T-helper 1 cell treated with Interleukin-12 subunit alpha and Interleukin-12 subunit beta and Interleukin-4 antibody, amounts not matched to agents 30 μg/mL and 1 μg/mL, for 36 hours (primary cell): ENCODE data around the gene GPR17.

Source experiments
- H3K27ac Mint-ChIP-seq: one replicate; pipeline ENCODE4 v1.8.0; 2021; ENCODE audit warnings: mild to moderate bottlenecking, mixed read lengths
- H3K27me3 Mint-ChIP-seq: one replicate; pipeline ENCODE4 v1.8.0; 2021; ENCODE audit warnings: low read depth, mixed read lengths
- H3K36me3 Mint-ChIP-seq: one replicate; pipeline ENCODE4 v1.8.0; 2021; ENCODE audit warnings: low read depth, mixed read lengths
- H3K4me1 Mint-ChIP-seq: one replicate; pipeline ENCODE4 v1.8.0; 2021; ENCODE audit warnings: low read depth, mixed read lengths
- H3K4me3 Mint-ChIP-seq: one replicate; pipeline ENCODE4 v1.8.0; 2021; ENCODE audit warnings: mild to moderate bottlenecking, moderate library complexity, mixed read lengths
- H3K9me3 Mint-ChIP-seq: one replicate; pipeline ENCODE4 v1.8.0; 2021; ENCODE audit warnings: mixed read lengths

The GPR17 gene

DNA sequence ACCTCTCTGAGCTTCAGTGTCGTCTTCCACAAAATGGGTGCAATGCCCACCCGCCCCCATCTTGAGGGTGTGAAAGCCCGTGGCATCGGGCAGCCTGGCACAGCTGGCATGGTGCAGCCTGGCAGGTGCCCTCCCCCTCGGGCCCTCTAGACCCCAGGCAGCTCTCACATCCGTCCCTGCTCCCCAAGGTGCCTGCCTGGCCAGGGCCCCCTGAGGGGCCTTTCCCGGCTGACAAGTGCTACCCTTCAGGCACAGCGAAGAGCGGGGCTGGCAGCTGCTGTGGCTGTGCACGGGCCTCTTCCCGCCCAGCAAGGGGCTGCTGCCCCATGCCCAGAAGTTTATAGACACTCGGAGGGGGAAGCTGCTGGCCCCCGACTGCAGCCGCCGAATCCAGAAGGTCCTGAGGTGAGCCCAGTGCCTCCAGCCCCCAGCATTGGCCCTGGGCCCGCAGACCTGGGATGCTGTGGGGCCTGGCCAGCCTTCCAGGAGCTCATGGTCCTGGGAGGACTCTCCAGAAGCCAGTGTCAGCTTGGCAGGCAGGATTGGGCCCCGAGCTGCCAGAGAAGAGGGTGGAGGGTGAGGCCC lies 13.9 kb upstream of the GPR17 start:
- Mint-ChIP-seq H3K27ac (no peak overlapping the region), H3K27me3 (no peaks in the 10 kb centered on the region), H3K9me3 (no peaks in the 10 kb centered on the region), H3K4me1 (peaks cover 3% of the 10 kb centered on the region), H3K4me3 (no peak overlapping the region), H3K36me3 (no peaks in the 10 kb centered on the region)

DNA sequence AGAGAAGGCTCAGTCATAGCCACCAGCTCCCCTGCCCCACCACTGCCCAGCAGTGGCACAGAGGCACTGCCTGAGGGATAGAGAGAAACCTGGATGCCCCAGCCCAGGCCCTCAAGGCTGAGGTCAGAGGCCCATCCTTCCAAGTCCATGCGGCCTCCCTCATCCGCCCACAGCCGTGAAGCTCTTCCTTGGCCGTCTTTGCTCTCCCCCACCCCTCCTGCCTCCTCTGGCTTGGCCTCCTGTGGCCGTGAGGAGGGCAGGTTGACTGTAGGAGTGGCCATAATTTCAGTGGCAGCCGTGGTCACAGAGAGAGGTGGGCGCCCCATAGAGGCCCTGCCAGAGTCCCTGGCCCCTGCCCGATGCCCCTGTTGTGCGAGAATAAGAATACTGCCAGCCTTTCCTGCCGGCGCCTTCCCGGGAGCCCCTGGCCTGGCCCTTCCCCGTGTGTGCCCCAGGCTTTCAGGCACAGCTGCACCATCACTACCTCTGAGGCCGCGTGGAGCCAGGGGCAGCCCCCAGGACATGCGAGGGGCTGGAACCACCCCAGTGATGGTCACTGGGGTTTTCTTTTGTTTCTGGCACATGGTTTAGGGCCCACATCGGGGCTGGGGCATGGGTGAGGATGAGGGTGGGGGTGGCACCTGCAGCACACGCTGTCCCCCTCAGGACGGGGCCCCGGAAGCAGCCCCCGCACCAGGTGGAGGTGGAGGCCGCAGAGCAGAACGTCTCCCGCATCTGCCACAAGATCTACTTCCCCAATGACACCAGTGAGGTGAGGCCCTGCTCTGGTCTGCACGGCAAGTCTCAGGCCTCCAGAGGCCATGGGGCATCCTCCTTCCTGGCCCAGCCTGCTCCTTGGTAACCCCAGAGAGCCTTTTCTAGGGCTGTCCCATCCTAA lies 13.1 kb upstream of the GPR17 start:
- no peak overlapping the region for H3K4me3 Mint-ChIP-seq
- H3K36me3 Mint-ChIP-seq = no peaks in the 10 kb centered on the region
- H3K27ac Mint-ChIP-seq = no peak overlapping the region

DNA sequence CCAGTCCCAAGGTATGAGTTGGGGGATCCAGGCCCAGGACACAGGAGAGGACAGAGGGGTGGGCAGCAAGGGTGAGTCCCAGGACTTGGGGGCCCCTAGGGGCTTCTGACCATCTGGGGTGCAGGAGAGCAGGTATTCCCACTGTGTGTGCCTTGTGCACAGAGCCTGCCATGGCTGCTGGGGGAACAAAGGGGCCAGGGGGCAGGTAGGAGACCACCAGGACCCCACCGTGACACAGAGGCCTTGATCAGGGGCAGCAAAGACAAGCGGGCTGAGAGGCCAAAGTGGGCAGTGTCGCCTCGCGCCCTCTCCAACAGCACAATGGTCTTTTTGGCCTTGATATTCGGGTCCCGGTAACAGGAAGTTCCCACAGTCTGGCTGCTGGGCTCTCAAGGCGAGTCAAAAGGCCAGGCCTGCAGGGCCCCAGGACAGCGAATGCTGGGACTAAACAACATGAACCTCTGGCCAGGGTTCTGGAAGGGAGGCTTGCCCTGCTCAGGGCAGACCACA lies 12.3 kb upstream of the GPR17 start:
- Mint-ChIP-seq H3K4me3 (no peak overlapping the region), H3K4me1 (peaks cover 10% of the 10 kb centered on the region), H3K36me3 (no peaks in the 10 kb centered on the region), H3K9me3 (no peaks in the 10 kb centered on the region), H3K27ac (no peak overlapping the region), H3K27me3 (no peaks in the 10 kb centered on the region)

More for the DNA sequence above, 13.1 kb upstream of the GPR17 start:
- peaks cover 5% of the 10 kb centered on the region for H3K4me1 Mint-ChIP-seq
- no peaks in the 10 kb centered on the region for H3K27me3 Mint-ChIP-seq
- no peaks in the 10 kb centered on the region for H3K9me3 Mint-ChIP-seq

DNA sequence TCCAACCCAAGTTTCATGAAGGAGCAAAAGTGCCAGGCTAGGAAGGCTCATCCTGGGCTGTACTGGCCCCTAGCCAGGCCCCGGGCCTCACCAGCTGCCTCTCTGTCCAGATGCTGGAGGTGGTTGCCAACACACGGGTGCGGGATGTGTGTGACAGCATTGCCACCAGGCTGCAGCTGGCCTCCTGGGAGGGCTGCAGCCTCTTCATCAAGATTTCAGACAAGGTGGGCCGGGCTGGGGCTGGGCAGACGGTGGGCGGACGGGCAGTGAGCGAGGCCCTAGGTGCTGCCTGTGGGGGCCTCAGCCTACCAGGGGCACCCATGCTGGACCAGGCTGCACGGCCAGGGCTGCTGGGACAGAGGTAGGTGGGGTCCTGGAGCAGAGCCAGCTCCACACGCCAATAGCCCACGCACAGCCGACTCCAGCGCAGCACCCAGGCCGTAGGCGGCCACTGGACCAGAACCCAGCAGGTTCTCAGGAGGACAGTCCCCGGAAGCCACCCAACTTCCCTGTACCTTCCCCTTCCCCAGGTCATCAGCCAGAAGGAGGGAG lies 11.8 kb upstream of the GPR17 start:
- Mint-ChIP-seq H3K36me3 (no peaks in the 10 kb centered on the region), H3K4me1 (peaks cover 10% of the 10 kb centered on the region), H3K4me3 (no peak overlapping the region), H3K27ac (no peak overlapping the region), H3K9me3 (no peaks in the 10 kb centered on the region), H3K27me3 (no peaks in the 10 kb centered on the region)

DNA sequence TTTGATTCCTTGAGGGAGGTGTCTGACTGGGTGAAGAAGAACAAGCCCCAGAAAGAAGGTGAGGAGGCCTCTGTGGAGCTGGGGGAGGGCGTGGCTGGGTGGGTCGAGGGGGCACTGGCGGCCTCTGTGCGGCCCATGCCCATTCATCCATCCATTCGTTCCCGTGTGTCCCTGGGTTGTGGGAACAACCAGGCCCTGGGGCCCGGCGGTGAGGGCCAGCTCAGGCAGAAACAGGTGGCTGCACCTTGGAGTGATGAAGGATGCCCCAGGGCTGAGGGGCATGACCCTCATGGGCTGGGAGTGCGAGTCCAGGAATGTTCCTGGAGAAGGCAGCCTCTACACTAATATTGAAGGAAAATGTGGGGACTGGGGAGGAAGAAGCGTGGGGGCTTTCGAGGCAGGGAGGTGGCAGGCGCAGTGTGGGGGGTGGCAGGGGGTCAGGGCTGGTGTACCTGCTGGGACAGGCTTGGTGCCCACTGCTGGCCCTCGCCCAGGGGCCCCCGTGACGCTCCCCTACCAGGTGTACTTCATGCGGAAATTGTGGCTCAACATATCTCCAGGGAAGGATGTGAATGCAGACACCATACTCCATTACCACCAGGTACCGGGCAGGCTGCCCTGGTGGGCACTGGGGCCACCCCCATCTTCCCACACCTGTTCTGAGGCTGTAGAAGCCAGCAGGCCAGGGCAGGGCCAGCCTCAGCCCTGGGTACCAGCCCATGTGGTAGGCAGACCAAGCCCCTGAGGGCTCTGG lies 11.2 kb upstream of the GPR17 start:
- Mint-ChIP-seq H3K4me1 (peaks cover 13% of the 10 kb centered on the region), H3K36me3 (no peaks in the 10 kb centered on the region), H3K27ac (no peak overlapping the region), H3K27me3 (no peaks in the 10 kb centered on the region), H3K9me3 (no peaks in the 10 kb centered on the region), H3K4me3 (no peak overlapping the region)

DNA sequence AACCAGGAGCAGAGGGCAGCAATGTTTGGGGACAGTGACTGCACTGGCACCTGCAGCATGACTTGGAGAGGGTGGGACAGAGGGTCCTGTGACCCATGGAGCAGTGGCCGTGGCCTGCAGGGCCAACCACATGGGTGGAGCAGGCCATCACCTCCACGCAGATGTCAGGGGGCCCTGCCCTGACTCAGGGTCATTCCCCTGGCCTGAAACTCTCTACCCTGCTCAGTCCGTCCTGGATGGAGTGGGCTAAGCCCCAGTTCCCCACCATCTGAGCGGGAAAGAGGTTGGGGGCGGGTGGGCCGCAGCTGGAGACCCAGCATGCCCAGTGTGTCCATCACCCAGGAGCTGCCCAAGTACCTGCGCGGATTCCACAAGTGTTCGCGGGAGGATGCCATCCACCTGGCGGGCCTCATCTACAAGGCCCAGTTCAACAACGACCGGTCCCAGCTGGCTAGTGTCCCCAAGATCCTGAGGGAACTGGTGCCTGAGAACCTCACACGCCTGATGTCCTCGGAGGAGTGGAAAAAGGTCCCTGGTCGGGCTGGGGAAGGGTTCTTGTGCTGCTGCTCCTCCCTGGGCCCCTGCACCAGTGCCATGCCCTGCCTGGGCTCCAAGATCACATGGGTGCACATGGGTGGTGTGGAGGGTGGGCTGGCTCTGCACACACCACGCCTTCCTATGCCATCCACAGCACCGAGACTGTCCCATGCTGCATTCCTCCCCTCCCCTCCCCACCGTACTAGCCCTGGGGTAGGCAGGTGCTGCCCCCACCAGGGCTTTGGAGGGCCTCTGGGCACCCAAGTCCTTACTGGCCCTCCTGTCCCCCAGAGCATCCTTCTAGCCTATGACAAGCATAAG lies 10.3 kb upstream of the GPR17 start:
- H3K27ac Mint-ChIP-seq = no peak overlapping the region
- H3K4me1 Mint-ChIP-seq = peaks cover 15% of the 10 kb centered on the region
- H3K9me3 Mint-ChIP-seq = no peaks in the 10 kb centered on the region
- H3K27me3 Mint-ChIP-seq = no peaks in the 10 kb centered on the region
- no peaks in the 10 kb centered on the region for H3K36me3 Mint-ChIP-seq
- no peak overlapping the region for H3K4me3 Mint-ChIP-seq

DNA sequence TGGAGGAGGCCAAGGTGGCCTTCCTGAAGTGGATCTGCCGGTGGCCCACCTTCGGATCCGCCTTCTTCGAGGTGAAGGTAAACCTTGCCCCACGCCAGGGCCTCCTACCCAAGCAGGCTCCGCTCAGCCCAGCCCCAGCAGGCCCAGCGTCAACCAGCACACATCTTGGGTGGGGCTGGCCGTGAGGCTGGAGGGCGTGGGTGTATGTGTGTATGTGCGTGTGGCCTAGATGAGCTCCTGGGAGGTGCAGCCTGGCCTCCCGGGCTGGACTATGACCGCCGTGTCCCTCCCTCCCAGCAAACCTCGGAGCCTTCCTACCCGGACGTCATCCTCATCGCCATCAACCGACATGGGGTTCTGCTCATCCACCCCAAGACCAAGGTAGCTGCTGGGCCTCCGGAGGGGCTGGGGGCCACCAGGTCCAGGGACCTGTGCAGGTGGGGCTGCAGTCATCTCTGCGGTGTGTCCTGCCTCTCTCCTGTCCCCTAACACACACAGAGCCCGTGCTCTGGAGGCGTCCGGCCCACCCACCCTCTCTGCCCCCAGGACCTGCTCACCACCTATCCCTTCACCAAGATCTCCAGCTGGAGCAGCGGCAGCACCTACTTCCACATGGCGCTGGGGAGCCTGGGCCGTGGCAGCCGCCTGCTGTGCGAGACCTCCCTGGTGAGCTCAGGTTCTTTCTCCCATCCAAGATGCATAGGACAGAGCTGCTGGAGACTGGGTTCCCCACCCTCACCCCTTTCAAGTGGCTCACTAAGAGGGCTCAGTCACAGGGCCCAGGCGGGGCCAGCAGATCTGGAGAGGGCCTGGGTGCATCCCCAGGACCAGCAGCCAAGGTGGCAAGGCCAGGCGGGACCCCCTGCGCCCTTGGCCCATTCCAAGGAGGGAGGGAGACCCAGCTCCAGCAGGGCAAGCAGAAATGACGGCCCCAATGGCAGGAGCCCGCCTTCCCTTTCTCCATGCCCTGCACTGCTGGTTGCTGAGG lies 9.4 kb upstream of the GPR17 start:
- H3K4me3 Mint-ChIP-seq = no peak overlapping the region
- no peaks in the 10 kb centered on the region for H3K36me3 Mint-ChIP-seq
- no peaks in the 10 kb centered on the region for H3K9me3 Mint-ChIP-seq
- no peaks in the 10 kb centered on the region for H3K27me3 Mint-ChIP-seq
- no peak overlapping the region for H3K27ac Mint-ChIP-seq
- peaks cover 15% of the 10 kb centered on the region for H3K4me1 Mint-ChIP-seq

DNA sequence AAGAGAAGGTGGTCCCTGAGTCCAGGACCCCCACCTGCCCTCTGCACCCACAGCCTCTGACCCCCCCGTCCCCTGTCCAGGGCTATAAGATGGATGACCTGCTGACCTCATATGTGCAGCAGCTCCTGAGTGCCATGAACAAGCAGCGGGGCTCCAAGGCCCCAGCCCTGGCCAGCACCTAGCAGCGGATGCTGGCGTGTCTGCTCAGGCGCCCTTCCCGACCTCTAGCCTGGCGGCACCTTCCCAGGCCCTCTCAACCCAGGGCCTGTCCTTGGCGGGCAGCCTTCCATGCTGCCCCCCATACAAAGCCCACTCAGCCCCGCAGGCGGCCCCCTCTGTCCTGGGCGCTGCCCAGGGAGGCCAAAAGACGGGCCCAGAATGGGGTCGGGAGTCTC lies 8.7 kb upstream of the GPR17 start:
- H3K9me3 Mint-ChIP-seq = no peaks in the 10 kb centered on the region
- no peak overlapping the region for H3K4me3 Mint-ChIP-seq
- H3K36me3 Mint-ChIP-seq = no peaks in the 10 kb centered on the region
- peaks cover 15% of the 10 kb centered on the region for H3K4me1 Mint-ChIP-seq
- H3K27me3 Mint-ChIP-seq = no peaks in the 10 kb centered on the region
- H3K27ac Mint-ChIP-seq = no peak overlapping the region

DNA sequence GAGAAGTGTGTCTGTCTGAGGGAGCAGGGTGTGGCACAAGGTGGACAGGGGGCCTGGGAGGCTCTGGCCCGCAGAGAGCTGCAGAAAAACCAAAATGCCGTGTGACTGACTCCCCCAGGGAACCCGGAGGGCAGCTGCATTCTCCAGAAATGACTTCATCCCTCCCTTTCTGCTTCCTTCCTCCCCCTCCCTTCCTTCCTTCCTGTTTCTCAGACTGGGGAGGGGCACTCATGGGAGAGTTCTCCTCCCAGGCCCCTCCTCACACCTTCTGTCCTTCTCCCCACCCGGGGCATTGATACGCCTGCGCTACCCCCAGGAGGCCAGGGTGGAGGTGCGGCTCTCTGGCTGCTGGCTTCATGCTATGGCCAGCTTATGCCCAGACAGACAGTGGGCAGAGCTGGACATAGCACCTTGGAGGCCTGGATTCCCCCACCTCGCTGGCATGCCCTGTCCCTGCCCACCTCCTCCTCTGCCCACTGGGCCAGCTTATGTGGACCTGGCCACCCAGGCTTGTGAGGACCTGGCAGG lies 8.2 kb upstream of the GPR17 start:
- no peaks in the 10 kb centered on the region for H3K9me3 Mint-ChIP-seq
- H3K36me3 Mint-ChIP-seq = no peaks in the 10 kb centered on the region
- H3K4me1 Mint-ChIP-seq = peaks cover 15% of the 10 kb centered on the region
- H3K27me3 Mint-ChIP-seq = no peaks in the 10 kb centered on the region
- peak overlapping the region; percentile 73 for H3K27ac Mint-ChIP-seq
- H3K4me3 Mint-ChIP-seq = peak overlapping the region; percentile 15

DNA sequence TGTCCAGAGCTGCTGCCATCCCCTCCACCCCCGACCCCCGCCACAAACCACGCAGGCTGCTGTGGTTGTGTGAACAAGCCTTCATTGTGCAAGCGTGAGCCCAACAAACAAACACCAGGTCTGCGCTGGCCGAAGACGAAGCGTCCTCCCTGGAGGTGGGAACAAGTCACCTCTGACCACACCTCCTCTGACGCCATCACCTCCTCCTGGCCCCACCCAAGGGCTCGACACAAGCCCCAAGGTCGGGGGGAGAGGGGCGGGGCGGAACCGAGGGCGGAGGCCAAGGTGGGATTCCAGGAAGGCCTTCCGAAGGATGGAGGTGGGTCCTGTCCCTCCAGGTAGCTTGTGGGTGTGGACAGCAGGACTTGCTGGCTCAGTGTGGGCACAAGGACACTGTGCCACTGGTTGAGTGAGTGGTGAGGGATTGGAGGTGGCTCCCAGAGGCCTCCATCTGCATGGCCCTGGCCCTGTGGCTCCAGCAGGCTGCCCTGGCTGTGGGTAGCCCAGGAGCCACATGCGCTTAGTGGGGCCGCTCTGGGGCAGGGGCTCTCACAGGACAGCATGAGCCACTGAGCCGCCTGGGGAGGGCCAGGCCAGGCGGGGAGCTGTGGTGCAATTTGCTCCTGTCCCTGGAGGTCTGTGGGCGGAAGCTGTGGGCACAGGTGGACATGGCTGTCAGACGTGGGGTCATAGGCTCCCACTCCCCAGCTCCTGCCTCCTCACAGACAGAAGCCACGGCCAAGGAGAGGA lies 7.4 kb upstream of the GPR17 start:
- Mint-ChIP-seq H3K36me3 (no peaks in the 10 kb centered on the region), H3K9me3 (no peaks in the 10 kb centered on the region), H3K27ac (no peak overlapping the region), H3K4me1 (peaks cover 15% of the 10 kb centered on the region), H3K4me3 (no peak overlapping the region), H3K27me3 (no peaks in the 10 kb centered on the region)

DNA sequence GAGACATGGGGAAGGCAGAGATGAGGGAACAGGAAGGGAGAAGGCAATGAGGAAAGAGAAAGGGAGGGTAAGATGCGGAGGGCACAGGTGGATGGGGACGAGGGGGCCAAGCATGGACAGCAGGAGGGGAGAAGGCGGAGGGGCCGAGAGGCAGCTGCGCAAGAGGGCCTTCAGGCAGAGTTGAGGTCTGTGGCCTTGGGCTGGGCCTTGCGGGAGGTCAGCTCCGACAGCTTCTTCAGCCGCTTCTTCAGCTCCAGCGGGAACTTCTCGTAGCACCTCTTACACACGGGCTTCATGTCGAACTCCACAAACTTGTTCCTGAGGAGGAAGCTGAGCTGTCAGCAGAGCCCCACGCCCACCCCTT lies 6.9 kb upstream of the GPR17 start:
- no peaks in the 10 kb centered on the region for H3K9me3 Mint-ChIP-seq
- H3K27me3 Mint-ChIP-seq = no peaks in the 10 kb centered on the region
- peaks cover 15% of the 10 kb centered on the region for H3K4me1 Mint-ChIP-seq
- no peak overlapping the region for H3K27ac Mint-ChIP-seq
- no peaks in the 10 kb centered on the region for H3K36me3 Mint-ChIP-seq
- H3K4me3 Mint-ChIP-seq = no peak overlapping the region
